ENCODE results near the gene EPHA8. TPM values are rescaled to one million over a fixed set of nuclear protein-coding genes. Genes with fewer than 3 reads are reported as not detected.

Gene EPHA8
- not detected in 2 replicates for total RNA-seq

GRCh38 chr1:22562584-22563583, at the start of gene EPHA8:
TSS of gene EPHA8 (plus strand) at chr1:22563489. CDS start at chr1:22563636, 147 bp downstream.

GRCh38 chr1:22636353-22636752, 73.1 kb downstream of the EPHA8 start, which contains the start of gene C1QA:
TSS of gene C1QA (plus strand) at chr1:22636628. CDS start at chr1:22637617, 989 bp downstream.

GRCh38 chr1:22643381-22643780, 80.1 kb downstream of the EPHA8 start, which contains the start of gene C1QC:
TSS of gene C1QC (plus strand) at chr1:22643633. CDS start at chr1:22644024, 391 bp downstream.

GRCh38 chr1:22652881-22653316, 89.6 kb downstream of the EPHA8 start, which contains the start of gene C1QB:
TSS of gene C1QB (plus strand) at chr1:22653236. CDS start at chr1:22659463, 6,227 bp downstream.

Other genes starting within 250 kb of the EPHA8 start
- 7.1 and 8.9 TPM in 2 replicates for gene ZBTB40, start 111.6 kb upstream of the EPHA8 start, total RNA-seq
- not detected in 2 replicates for gene C1QA, start 73.1 kb downstream of the EPHA8 start, total RNA-seq
- gene C1QC, start 80.1 kb downstream of the EPHA8 start, total RNA-seq = not detected in 2 replicates
- gene C1QB, start 89.7 kb downstream of the EPHA8 start, total RNA-seq = not detected in 2 replicates
- 22.4 and 97.9 TPM in 2 replicates for gene EPHB2, start 147.3 kb downstream of the EPHA8 start, total RNA-seq